GM13976 (cell line): ENCODE measurements around the gene HINT1.

Source experiments
- DNase-seq: peaks from one replicate; pipeline ENCODE4 v3.0.0; 2012; ENCODE audit warnings: low spot score
- CTCF ChIP-seq: IDR thresholded peaks from 2 replicates; pipeline ENCODE4 v1.5.1; 2012; ENCODE audit warnings: borderline replicate concordance, mild to moderate bottlenecking; ENCODE audit not compliant: insufficient read depth; ENCODE audit errors: extremely low read depth, missing control alignments, control extremely low read depth
- in situ Hi-C: fragments of 300-500 bp; cut with MboI; formaldehyde crosslinking; loops from one replicate; pipeline ENCODE4 v1.12.0; 2022; ENCODE audit warnings: low sequenced_read_pairs, mixed read lengths, inconsistent platforms; ENCODE audit not compliant: unreplicated experiment

HINT1 gene

GRCh38 chr5:131209175-131209505 lies 44.1 kb upstream of the HINT1 start:
- TF ChIP-seq CTCF, result no peak
- in situ Hi-C loops, result no loop called here
- no peak for DNase-seq

- DNase-seq, result no peak
- TF ChIP-seq CTCF, result no peak
- in situ Hi-C loops, result no loop called here
Observed at GRCh38 chr5:131206772-131207171, 41.7 kb upstream of the HINT1 start.

- DNase-seq, result no peak
- TF ChIP-seq CTCF, result no peak
- in situ Hi-C loops, result no loop called here
Observed at GRCh38 chr5:131206061-131206460, 41.0 kb upstream of the HINT1 start.

GRCh38 chr5:131204964-131205363 lies 39.9 kb upstream of the HINT1 start:
- TF ChIP-seq CTCF, result no peak
- in situ Hi-C loops, result no loop called here
- DNase-seq, result no peak

GRCh38 chr5:131200560-131200959 lies 35.5 kb upstream of the HINT1 start:
- in situ Hi-C loops, result no loop called here
- no peak for TF ChIP-seq CTCF
- DNase-seq, result no peak

- DNase-seq, result no peak
- no peak for TF ChIP-seq CTCF
- in situ Hi-C loops, result no loop called here
Observed at GRCh38 chr5:131198625-131199024, 33.6 kb upstream of the HINT1 start.

GRCh38 chr5:131196331-131196730 lies 31.3 kb upstream of the HINT1 start:
- DNase-seq, result no peak
- no peak for TF ChIP-seq CTCF
- in situ Hi-C loops, result no loop called here
